Renal cortex interstitium (tissue), 11 donors: Measurements from ENCODE around the gene CCDC117. TPM values are rescaled to one million over a fixed set of nuclear protein-coding genes. Genes with fewer than 3 reads are reported as not detected.
"Not testable (repeated sequence)": the region's sequence is repeated elsewhere in the genome, so short reads cannot be mapped to it uniquely, and the experiment has no call there.

Experiments used
- DNase-seq, 11 donors: peaks; one replicate each; pipeline ENCODE4 v3.0.0-alpha.2; 2013; ENCODE audit warnings: low read depth in 9 of 11, low spot score in 4 of 11; ENCODE audit errors: extremely low read depth in 1 of 11
- polyA plus RNA-seq, 3 donors: library from polyadenylated mRNA; unstranded; fragments of 120-200 nt; gene quantifications; one replicate each; pipeline ENCODE4 v1.2.1, GENCODE V29; 2013; ENCODE audit not compliant: insufficient read length in 3 of 3

Gene CCDC117
- polyA plus RNA-seq, 3 donors, result 31.2 to 43.1 (median 40.3) TPM

DNA sequence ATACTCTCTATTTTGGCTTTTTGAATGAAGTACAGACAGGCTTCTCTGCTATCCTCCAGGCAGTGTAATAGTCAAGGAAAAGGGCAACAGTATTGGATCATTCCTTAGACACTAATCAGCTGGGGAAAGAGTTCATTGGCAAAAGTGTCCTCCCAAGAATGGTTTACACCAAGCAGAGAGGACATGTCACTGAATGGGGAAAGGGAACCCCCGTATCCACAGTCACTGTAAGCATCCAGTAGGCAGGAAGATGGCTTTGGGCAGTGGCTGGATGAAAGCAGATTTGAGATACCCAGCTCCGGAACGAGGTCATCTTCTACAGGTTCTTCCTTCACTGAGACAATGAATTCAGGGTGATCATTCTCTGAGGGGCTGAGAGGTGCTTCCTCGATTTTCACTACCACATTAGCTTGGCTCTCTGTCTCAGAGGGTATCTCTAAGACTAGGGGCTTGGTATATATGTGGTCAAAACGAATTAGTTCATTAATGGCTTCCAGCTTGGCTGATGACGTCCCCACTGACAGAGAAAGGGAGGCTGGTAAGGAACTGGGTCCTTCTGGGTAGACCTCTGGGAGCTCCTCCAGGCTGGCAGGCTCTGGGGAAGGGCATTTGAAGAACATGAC, 22.7 kb downstream of the CCDC117 start:
- no peak for DNase-seq

DNA sequence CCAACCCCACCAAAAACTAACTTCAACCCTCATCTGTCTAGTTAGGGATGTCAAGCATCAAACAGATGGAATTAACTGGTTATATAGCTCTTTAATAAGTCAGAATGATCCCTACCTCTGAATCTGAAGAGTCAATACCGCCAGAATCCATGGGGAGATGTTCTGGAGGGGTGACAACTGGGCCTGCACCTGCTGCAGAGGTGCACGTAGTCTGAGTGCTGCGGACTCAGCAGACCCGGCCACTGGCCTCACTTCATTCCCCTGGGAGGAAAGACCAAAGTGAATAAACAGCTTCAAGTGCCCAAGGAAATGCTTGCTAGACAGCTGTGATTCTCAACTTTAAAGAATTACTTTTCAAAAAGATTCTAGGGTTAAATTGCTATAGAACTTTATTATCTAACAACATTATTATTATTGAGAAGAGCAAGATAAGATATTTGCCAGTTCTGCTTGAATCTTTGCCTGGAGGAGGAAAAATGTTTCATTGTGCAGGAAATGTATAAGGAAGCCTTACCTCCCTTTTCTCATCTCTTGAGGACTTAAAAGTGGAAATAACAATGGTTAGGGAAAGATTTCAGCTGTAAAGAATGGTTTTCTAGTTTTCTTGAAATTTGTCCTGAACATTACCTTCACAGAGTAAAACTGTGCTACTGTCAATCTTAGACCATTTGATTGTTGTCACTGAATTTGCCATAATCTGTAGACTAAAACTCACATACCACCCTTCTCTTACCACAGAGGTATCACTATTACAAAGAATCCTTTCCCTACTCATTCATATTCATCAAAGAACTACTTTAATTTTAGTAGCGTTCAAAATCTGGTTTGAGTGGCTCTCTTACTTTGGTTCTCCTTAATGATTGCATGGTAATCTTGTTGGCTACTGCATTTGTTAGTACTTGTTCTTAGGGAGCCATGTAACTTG, 23.7 kb downstream of the CCDC117 start:
- no peak for DNase-seq

DNA sequence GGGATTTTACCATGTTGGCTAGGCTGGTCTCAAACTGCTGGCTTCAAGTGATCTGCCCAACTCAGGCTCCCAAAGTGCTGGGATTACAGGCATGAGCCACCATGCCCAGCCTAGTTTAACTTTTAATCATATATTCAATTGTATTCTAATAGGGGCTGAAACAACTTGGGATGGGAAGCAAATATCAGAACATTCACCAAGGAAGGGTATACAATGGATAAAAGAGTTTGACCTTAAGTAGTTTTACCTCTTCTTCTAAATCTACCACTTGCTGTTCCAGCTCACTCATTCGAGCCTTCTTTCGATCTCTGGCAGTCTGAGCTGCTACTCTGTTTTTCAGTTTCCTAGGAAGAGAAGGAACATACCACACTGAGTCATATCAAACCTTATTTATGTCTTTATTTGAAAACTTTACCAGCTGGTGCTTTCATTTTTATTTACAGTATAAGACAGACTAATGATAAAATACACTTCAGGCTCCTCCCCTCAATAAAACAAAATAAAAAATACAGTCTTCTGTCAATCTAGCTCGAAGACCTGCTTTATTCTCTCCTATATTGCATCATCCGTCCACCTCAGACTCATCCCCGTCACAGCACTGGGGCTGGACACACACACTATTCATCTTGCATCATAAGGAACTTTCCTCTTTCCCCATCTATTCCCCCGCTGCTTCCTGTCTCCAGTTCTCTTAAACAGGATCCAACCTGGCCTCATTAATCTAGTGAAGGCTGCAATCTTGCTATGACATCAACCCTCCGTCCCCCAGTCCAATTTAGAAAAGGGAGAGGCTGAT, 26.5 kb downstream of the CCDC117 start:
- peak in 2 of 11 donors; percentile 33 to 45 for DNase-seq

DNA sequence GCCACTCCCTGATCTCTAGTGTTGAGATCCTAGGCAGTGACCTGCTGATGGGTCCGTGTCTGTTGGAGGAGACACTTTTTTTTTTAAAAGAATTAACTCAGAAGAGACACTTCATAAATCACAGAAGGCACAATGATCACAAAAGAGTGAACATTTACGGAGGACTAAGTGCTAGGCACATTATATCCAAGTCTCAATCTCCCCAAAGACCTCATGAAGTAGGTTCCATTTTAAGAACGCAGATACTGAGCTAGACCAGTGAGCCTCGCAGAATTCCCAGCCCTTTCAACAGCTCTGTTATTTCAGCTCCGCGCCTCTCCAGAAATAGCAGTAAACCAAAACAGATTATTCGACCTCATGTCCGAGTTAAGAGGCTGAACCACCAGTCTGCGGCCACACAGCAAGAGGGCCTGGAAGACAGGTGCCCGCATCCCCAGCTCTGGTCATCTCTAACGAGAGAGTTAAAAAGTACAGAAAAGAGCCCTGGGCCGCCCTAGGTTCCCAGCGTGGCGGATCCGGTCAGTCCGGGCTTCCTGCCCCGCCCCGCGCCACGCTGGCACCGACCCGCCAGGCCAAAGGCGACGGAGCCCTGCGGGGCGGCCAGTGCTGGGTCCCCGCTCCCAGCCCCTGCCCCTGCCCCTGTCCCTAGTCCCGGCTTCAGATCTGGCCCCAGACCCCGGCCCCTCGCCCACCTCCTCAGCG, 27.3 kb downstream of the CCDC117 start:
- peak in 3 of 11 donors; percentile 47 to 61 (median 60) for DNase-seq

DNA sequence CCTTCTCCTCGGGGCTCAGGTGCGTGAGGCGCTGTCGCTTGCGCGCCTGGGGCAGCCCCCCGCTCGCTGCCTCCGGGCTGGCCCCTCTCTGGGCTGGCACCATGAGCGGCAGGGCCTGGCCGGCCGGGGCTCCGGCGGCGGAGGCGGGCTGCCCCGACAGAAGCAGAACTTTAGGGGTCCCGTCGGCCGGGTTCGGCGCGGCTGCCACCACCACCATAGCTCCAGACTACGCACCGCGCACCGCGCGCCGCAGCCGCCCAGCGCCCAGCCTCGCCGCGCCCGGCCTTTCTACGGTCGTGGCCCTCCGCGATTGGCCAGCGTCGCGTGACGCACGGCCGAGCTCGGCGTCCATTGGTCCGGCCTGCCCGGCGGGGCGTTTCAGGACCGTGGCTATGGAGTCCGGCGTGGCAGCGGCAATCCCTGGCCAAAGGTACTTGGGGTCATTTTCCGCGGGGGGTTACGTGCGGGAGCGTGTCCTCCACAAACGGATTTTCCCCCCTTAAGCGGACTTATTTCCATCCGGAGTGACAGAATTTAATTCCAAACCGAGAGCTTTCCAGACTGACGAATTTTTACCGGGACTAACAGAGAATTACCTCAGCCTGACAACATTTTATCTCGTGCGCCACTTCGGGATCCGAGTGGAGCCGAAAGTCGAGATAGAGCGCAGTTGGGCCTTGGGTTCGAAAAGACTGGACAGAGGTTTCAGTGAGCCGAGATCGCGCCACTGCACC, 28.0 kb downstream of the CCDC117 start, which contains the start of gene XBP1:
Gene XBP1, minus strand, starts transcription at position 262 of the 734 bp plus-strand sequence.
- DNase-seq, result peak; percentile 85 to 95 (median 92)

DNA sequence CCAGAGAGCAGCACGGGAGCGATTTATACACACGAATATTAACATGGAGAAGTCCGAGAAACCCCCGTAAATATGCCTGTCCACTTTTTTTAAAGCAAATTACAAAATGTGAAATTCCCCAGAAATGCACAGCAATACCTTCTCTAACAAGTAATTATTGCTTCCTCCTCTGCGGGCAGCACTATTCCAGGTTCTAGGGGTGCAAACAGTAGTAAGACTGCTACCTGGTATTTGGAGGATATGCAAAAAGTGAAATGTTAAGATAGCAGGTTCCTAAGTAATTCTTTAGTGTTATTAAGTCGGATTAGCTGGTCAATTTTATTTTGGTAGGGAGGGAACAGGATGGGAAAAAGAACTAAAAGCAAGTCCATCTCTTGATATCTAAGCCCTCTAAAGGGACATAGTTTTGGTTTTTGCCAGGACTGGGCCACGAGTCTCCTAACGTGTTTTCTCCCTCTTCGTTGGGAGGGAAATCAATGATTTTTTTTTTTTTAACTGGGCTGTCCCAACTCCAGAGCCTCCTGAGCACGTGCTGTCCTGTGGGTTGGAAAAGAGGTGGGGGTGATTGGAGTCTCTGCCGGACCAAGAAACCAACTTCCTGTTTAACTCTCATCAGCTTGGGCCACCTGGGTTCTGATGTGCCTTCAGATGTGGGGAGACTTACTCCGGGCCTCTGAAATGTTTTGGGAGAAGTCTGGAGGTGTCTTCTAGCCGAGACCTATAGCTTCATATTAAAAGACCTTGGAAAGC, 29.5 kb downstream of the CCDC117 start:
- no peak for DNase-seq

DNA sequence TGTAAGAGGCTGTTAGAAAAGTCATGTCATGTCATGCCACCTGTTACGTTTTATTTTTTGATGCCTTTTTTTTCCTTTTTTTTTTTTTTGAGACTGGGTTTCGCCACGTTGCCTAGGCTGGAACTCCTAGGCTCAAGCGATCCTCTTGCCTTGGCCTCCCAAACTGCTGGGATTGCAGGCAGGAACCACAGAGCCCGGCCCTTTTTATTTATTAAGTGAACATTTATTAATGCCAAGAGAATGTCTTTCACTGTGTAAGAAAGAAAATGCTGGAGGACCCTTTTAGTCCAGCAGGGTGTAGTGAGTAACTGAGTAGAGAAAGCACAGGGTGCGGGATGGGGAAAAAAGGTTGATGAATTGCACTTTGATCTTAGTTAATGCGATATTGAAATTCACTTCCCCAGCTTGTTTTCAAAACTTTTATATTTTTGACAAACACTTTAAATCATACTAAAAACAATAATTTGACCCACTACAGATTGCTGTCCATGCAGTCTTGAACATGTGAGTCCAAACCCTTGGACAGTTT, 30.2 kb downstream of the CCDC117 start:
- no peak for DNase-seq

DNA sequence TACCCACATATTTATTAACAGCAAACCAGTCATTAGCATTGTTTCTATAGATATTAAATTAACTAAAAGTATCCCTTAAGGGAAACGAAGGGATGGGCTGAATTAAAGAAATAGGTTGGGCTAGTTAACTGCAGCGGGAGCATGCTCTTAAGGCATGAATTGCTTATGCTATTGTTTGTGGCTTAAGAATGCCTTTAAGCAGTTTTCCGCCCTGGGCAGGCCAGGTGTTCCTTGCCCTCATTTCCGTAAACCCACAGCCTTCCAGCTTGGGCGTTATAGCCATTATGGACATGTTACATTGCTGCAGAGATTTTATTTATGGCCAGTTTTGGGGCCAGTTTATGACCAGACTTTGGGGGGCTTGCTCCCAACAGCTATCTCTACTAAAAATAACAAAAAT, 32.9 kb downstream of the CCDC117 start:
- DNase-seq, result not testable (repeated sequence)

DNA sequence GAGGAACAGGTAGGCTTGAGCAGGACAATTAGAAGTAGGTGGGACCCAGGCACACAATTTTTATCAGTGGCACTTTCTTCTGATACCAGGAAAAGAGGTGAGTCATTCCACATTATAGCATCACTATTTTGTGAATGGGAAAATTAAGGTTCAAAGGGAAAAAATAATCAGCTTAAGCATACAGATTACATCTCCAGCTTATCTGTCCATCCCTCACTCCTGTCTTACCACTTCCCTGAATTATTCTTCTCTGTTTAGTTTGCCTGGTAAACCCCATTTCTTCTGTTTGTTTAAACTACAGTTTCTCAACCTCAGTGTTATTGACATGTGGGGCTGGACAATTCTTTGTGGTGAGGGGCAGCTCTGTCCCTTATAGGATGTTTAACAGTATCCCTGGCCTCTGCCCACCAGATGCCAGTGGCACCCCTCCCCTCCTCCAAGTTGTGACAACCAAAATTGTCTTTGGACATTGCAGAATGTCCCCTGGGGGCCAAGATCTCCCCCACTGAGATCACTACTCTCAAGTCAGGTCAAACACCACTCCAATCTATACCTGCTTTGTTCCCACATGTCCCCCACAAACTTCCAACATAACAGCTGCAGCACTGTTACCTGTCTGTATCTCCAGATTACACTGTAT, 36.3 kb downstream of the CCDC117 start:
- no peak for DNase-seq

DNA sequence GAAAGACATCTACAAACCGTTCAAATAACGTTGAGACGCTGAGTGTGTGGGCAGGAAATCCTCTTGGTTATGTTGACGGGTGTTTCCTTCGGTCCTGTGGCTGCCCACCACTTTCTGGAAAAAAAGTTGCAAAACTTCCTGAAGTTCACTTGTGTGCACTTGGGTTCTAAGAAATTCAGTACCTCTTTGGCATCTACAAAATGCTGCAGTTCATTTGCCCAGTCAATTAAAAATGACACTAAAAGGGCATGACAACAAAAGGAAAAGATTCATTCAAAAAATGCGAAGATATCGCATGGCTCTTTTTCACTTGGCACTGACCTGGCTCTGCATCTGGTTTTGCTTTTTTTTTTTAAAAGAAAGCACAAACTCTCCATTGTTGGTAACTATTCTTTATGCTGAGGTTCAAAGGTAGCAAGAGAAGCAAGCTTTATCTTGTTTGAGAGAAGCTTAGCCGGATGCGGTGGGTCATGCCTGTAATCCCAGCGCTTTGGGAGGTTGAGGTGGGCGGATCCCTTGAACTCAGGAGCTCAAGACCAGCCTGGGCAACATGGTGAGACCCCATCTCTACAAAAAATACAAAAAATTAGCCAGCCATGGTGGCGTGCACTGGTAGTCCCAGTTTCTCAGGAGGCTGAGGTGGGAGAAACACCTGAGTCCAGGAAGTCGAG, 38.5 kb downstream of the CCDC117 start:
- no peak for DNase-seq

DNA sequence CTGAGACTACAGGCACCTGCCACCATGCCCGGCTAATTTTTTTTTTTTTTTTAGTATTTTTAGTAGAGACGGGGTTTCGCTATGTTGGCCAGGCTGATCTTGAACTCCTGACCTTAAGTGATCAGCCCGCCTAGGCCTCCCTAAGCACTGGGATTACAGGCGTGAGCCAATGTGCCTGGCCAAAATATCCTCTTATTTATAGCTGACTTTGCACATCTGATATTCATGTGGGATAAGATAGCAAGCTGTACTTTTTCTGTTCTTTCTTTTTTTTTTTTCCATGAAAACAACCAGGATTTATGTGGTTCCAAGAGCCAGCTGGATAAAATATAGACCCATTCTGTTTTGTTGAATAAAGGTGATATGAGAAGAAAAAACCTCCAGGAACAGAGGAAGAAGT, 40.0 kb downstream of the CCDC117 start:
- no peak for DNase-seq

DNA sequence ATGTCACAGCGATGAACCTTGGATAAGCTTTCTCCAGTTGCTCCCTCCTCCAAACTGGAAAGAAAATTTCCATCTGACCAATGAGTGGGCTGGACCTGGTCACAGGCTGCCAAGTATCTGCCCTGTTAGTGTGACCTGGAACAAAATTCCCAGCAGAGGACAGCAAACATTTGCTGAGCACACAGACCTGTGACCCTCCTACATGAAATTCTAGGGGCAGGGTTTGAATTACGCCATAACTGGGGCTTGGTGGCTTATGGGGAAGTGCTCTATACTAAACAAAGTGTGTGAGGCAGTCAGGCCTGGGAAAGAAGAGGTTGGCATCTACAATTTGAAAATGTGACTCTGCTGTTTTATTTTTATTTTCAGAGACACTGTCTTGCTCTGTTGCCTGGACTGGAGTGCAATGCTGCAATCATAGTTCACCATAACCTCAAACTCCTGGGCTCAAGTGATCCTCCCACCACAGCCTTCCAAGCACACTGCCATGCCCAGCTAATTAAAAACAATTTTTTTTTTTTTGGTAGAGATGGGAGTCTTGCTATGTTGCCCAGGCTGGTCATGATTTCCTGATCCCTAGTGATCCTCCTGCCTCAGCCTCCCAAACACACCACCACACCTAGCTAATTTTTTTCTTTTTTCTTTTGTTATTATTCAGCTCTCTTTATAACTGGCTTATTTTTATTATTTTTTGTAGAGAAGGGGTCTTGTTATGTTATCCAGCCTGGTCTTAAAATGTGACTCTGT, 41.5 kb downstream of the CCDC117 start:
- DNase-seq, result peak in 2 of 11 donors; percentile 52 to 53

DNA sequence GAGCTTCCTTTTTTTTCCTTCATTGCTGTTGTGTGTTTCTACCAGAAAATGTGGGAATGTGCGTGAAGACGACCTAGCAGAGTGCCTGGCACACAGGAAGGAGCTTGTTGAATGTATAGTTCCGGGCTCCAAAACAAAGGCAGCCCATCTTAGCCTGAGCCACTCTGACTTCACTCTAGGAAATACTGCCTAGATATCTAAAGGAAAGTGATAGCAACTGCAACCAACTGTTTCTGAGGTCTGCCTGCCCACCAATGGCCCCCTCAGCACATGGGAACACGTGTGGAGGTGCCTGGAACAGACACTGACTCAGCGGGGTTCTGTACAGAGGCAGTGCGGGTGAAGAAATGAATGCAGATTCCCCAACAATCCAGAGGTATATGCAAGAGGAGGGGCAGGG, 42.6 kb downstream of the CCDC117 start:
- DNase-seq, result no peak

DNA sequence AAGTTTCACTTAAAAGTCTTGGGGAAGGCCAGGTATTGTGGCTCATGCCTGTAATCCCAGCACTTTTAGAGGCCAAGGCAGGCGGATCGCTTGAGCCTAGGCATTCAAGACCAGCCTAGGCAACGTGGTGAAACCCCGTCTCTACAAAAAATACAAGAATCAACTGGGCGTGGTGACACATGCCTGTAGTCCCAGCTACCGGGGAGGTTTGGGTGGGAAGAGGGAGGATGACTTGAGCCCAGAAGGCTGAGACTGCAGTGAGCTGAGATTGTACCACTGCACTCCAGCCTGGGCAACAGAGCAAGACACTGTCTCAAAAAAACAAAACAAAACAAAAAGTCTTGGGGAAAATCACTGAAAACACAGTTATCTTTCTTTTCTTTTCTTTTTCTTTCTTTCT, 43.2 kb downstream of the CCDC117 start:
- no peak for DNase-seq

DNA sequence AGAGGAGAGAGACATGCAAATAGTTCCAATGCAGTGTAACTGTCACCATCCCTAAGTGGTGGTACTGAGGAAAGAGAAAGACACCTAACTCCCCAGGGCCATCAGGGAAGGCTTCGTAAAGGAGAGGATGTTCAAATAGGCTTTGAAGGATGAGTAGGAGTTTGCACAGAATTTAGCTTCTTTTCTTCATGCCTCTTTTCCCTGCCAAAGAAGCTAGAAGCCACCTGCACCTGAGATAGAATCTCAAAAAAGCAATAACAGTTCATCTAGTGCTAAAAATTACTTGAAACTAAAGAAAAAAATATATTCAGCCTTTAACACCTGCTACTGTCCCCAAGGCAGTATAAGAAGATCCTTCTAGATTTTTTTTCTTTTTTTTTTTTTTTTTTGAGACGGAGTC, 44.6 kb downstream of the CCDC117 start:
- DNase-seq, result no peak
